GM23338 (cell line): Measurements from ENCODE around the gene TOP2A.

Source experiments
- EZH2 ChIP-seq: fragments of 200-600 bp; sonication (generic); IDR thresholded peaks from one replicate; pipeline ENCODE4 v1.8.0; 2017; ENCODE audit warnings: antibody characterized with exemption, mild to moderate bottlenecking, low read depth; ENCODE audit not compliant: unreplicated experiment
- EZH2phosphoT487 ChIP-seq: fragments of 200-600 bp; sonication (generic); IDR thresholded peaks from one replicate; pipeline ENCODE4 v1.8.1; 2018; ENCODE audit warnings: antibody characterized with exemption; ENCODE audit not compliant: unreplicated experiment
- TF ChIP-seq, protein P1 (sequence below), 2 experiments: fragments of 200-600 bp in 1 of 2; sonication (generic) in 1 of 2; conservative IDR thresholded peaks; 2 replicates each; pipeline versions ENCODE4 v1.5.1 to v1.6.1; 2016 to 2017; ENCODE audit warnings: antibody characterized with exemption in 2 of 2, low read depth in 2 of 2, mild to moderate bottlenecking in 2 of 2, moderate library complexity in 1 of 2

DNA sequence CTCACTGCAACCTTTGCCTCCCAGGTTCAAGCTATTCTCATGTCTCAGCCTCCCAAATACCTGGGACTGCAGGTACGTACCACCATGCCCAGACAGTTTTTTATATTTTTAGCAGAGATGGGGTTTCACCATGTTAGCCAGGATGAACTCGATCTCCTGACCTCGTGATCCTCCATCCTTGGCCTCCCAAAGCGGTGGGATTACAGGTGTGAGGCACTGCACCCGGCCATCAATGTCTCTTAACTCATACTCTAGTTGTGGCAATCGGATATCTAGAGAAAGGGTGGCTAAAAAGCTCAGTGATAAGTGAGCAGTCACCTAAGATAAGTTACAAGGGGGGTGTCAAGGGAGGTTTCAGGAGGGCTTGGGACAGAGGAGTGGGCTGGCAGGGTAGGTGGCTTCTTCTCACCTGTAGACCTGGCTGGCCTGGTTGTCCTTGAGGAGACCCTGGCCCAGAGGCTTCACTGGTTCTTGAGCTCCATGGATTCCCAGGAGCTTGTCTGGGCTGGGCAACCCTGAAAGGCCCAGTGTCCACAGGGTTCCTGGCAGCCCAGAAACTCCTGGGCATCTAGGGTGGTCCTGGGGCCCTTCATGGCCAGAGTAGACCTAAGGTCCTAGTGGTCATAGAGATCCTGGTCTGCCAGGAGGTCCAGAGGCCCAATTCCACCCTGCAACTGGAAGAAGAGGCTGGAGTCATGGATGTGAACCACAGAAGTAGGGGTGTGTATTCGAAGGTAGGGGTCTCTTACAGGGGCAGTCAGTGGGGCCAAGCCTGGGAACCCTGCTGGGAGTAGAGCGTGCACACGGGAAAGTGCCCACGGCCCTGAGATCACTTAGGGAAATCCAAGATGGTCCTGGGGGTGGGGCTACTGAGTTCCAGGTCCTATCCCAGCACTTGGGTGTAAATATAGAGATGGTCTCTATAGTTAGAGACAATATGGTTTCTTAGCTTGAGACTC, 12.9 kb upstream of the TOP2A start:
- TF ChIP-seq EZH2phosphoT487: no peak
- no peak for TF ChIP-seq EZH2
- TF ChIP-seq, protein P1, sequence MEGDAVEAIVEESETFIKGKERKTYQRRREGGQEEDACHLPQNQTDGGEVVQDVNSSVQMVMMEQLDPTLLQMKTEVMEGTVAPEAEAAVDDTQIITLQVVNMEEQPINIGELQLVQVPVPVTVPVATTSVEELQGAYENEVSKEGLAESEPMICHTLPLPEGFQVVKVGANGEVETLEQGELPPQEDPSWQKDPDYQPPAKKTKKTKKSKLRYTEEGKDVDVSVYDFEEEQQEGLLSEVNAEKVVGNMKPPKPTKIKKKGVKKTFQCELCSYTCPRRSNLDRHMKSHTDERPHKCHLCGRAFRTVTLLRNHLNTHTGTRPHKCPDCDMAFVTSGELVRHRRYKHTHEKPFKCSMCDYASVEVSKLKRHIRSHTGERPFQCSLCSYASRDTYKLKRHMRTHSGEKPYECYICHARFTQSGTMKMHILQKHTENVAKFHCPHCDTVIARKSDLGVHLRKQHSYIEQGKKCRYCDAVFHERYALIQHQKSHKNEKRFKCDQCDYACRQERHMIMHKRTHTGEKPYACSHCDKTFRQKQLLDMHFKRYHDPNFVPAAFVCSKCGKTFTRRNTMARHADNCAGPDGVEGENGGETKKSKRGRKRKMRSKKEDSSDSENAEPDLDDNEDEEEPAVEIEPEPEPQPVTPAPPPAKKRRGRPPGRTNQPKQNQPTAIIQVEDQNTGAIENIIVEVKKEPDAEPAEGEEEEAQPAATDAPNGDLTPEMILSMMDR (conservative IDR thresholded peaks at IDR 0.05; ENCODE audit: low read depth in 2 of 2): no peak
